Left colon (tissue), 2 donors: ENCODE results near the gene ARHGAP10. TPM values are rescaled to one million over a fixed set of nuclear protein-coding genes. Genes with fewer than 3 reads are reported as not detected.
"Not testable (repeated sequence)": the region's sequence is repeated elsewhere in the genome, so short reads cannot be mapped to it uniquely, and the experiment has no call there.

Experiments used
- ATAC-seq: fragments of 200-7000 bp; cut with Tn5 transposase; one replicate; pipeline ENCODE4 v1.9.1; 2020; ENCODE audit warnings: mild to moderate bottlenecking, moderate library complexity
- DNase-seq, 2 donors: peaks; one replicate each; pipeline ENCODE4 v3.0.0-alpha.2; 2020
- intact Hi-C, 2 donors: fragments of 100-400 bp; cut with DNase I in 1 of 2; cut with micrococcal nuclease in 1 of 2; formaldehyde crosslinking; loops; one replicate each; pipeline versions ENCODE4 v1.11.2 to v1.14.0; 2022; cut with DNase I, micrococcal nuclease
- total RNA-seq, 2 donors: library from RNA; stranded (reverse); fragmentation: NEBNext Ultra II Directional; extraction: Animal tissue kit (Norgen Biotek cat#: 25700); gene quantifications; one replicate each; pipeline ENCODE4 v1.2.1, GENCODE V29; 2021
- donor health status: DM: no; HTN: no; CAD: no.
- donor health status: DM: yes; HTN: yes; CAD: no.

ARHGAP10 gene
- total RNA-seq, 2 donors from 2014 or later, result 3.7 to 14.5 TPM

DNA sequence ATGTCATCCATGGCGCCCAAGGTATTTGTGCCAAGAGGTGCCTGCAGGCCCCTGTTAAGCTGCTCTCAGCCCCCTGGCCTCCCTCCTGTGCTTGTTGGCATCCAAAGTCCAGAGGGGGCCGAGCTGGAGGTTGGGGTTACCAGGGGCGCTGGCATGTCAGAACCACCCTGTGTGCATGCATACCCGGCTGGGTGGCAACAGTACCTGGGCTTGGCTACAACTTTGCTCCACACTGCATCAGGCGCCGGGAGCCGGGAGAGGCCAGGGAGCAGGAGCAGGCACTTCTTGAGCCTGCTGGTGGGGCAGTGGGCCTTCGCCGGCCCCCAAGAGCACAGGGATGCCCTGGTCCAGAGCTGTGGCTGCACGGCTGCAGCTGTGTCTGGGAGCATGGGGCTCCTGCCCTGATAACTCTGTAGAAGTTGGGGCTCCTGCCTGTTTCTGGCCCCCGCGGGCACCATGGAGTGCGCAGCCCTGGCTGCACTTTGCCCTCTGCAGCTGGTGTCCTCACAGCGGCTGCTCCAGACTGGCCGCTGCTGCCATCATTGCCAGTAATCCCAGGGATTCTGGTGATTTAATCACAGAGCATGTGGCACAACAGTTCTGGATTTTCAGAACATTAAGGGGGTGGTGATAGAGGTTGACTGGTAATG is 130.3 kb downstream of the ARHGAP10 start:
- ATAC-seq (no peak), DNase-seq (no peak)
- intact Hi-C loops, result no loop called here

DNA sequence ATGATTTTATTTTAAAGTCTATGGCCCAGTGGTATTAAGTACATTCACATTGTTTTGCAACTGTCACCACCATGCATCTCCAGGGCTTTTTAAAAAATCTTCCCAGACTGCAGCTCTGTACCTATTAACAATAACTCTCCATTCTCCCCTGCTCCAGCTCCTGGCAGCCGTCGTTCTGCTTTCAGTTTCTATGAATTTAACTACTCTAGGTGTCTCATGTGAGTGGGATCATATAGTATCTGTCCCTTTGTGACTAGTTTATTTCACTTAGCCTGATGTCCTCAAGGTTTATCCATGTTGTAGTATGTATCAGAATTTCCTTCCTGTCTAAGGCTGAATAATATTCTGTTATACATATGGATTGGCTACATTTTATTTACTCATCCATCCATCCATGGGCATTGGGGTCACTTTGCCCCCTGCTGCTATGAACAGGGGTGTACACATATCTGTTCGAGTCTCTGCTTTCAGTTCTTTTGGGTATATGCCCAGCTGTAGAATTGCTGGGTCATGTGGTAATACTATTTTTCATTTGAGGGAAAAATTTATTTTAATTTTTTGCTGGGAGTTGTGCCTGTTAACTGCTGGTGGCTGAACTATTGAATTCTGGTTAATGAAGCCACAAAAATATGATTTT is 131.3 kb downstream of the ARHGAP10 start:
- DNase-seq, result no peak
- intact Hi-C loops, result no loop called here
- ATAC-seq, result no peak

DNA sequence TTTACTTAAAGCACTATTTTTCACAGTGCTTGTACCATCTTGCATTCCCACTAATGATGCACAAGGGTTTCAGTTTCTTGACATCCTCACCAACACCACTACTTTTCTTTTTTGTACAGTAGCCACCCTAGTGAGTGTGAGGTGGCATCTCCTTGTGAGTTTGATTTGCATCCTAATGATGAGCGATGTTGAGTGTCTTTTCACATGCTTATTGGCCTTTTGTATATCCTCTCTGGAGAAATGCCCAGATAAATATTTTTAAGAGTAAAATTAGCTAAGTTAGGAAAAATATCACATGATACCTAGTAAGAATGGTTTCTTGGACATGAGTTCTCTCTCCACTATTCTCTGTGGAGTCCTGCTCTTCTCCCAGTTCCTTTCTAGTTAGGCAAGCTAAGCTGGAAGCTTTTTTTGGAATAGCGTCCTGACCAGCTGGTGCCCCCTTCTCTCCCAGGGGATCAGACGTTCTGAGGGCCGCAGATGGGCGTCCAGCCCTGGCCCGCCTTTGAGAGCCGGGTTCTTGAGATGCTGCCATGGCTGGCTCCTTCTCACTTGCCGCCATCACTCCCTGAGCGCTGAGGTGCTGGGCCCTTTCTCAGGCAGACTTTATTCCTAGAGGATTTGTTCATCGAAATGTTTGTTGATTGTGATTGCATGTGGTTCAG is 132.1 kb downstream of the ARHGAP10 start:
- intact Hi-C loops, result no loop called here
- DNase-seq, result no peak
- no peak for ATAC-seq

DNA sequence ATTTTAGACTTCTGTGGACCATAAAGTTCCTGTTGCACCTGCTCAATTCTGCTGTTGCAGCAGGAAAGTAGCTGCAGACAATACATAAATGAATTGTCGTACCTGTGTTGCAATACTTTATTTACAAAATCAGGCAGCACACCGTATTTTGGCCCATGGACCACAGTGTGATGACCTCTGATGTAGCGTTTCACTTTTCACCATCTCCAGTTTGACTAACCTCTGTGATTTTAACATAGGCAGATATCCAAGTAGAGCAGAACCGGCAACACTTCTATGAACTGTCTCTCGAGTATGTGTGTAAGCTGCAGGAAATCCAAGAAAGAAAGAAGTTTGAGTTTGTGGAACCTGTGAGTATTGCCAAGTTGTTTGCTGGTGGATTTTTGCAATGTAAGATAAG is 132.7 kb downstream of the ARHGAP10 start:
- intact Hi-C loops, result no loop called here

DNA sequence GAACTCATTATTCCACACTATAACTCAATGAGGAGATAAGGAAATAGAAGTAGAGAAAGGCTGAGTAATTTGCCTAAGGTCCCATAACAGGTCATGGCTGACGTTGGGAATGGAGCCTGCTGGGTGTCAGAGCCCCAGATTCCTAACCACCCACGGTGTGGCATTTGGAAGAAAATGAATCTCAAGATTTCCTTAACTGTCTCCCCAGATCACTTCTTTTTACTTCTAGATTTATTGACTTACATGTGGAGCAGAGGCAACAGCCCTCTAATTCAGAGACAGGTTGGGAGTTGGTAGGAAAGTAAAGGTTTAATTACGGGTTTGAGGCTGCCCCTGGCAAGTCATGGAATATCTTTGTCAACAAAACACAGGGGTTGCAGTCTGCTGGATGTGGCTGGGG is 134.0 kb downstream of the ARHGAP10 start:
- no peak for DNase-seq
- no peak for ATAC-seq
- intact Hi-C loops, result loop anchor here in 1 of 2 donors (2.0 kb wide), 1 partner anchor 157 kb away; no protein-coding TSS in a partner anchor

More for the DNA sequence above, 132.7 kb downstream of the ARHGAP10 start:
- DNase-seq (no peak), ATAC-seq (no peak)

DNA sequence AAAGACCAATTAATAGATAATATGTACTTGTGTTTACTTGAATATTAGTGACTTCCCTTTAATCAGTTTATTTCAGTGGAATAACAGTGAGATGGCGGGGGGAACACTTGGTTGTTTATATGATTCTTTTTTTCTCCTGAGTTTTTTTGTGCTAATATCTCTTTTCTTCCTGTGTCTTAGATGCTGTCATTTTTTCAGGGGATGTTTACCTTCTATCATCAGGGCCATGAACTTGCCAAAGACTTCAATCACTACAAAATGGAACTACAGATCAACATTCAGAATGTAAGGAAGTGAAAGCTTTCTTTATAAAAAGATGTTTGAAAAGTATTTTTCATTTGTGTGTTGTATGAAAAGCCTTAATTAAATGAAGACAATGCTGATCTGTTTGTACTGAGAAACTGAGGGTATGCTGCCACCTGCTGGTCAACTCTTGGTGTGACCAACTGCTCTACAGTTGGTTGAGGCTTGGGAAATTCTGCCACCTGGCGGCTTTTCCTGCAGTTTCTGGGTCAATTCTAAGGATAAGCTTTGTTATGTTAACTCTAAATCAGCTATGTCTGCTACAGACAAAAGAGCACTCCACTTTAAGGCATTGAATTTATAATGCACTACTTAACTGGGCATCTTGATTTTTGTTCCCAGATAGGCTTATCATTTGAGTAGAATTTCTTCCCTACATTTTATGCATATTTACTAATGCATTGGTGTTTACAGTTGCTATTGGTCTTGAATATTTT is 134.8 kb downstream of the ARHGAP10 start:
- ATAC-seq (peak; percentile 96), DNase-seq (peak; percentile 86 to 97)
- intact Hi-C loops, result loop anchor here in 1 of 2 donors (2.0 kb wide), 1 partner anchor 158 kb away; no protein-coding TSS in a partner anchor

DNA sequence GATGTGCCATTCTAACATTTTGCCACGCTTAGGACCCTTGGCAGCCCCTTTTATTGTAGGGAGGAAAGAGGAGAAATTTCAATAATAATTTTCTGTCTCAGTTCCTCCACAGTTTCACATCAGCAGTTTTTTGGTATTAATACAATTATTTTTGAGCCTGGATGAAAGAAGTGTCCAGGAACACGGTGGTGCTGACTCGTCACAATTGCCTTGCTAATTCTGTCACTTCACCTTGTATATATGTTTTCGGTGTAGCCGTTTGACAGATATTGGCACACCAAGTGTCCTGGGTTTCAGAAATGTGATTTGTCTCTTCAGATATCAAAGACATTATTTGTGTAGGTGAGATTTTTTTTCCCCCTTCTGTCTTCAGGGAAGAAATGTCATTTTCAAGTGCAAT is 142.2 kb downstream of the ARHGAP10 start:
- ATAC-seq (no peak), DNase-seq (no peak)
- intact Hi-C loops, result no loop called here

DNA sequence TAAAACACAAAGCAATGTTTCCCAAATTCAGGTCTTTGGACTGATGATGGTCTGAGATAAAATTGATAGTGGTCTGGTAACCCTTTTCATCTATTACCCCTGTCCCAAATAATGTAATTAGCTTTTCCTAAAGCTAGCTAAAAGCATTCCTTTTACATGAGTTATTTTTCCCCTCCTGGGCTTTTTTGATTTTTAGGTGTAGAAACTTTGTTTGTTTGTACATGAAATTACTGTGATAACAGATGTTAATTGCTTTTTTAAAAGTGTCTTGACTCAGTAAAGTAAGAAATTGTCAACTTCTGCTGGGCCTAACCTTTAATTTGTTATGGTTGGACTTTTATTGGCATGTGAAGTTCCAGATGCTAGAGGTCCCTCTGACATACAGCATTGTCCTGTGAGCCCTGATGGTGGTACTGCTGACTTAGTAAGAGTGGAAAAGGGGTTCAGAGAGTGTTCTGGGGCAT is 145.5 kb downstream of the ARHGAP10 start:
- ATAC-seq (no peak), DNase-seq (no peak)
- intact Hi-C loops, result no loop called here

DNA sequence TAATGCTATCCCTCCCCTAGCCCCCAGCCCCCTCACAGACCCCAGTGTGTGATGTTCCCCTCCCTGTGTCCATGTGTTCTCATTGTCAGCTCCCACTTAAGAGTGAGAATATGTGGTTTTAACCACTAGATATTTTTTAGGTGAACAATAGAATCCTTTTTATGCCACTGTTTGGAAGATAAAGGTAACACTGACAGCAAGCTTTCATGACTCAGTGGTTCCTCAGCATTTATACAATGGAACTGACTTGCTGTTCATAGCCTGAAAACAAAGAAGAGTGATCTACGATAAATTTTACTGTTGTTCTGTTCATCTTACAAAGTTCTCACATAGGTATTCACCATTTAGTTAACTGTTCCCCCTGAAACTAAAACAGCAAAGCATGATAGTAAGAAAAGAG is 147.8 kb downstream of the ARHGAP10 start:
- intact Hi-C loops, result no loop called here
- no peak for DNase-seq
- ATAC-seq, result no peak

DNA sequence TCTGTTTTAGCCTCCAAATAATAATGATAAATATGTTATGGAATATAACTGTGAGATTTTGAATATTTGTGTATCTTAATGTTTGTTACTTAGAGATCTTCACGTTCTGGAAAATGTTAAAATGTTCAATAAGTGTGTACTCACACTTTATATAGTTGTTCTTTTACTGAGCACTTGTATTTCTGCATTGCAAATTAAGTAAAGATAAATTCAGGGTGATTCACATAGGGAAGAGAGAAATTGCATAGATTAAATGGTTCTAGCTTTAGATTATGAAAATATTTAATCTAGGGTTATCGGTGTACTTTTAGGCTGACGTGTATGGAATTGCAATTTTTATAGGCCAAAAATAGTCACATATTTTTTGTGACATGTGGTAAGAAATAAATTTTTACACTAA is 148.6 kb downstream of the ARHGAP10 start:
- no peak for ATAC-seq

DNA sequence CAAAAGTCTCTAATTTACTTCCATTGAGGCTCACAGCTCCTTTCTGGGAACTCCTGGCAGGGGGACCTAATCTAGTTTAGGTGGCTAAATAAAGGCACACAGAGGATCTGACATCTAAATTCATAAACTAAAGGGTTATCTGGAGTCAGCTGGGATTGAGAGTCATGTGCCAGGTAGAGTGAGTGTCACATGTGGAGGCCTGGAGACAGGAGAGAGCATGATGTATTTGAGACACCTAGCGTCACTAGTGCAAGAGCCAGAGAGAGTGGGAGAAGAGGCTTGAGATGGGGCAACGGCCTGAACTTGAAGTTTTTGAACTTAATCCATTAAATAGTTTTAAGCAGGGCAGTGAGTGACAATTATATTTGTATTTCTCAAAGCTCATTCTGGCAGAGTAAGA is 152.6 kb downstream of the ARHGAP10 start:
- DNase-seq (no peak), ATAC-seq (no peak)
- intact Hi-C loops, result no loop called here

More for the DNA sequence above, 148.6 kb downstream of the ARHGAP10 start:
- intact Hi-C loops, result no loop called here
- no peak for DNase-seq

DNA sequence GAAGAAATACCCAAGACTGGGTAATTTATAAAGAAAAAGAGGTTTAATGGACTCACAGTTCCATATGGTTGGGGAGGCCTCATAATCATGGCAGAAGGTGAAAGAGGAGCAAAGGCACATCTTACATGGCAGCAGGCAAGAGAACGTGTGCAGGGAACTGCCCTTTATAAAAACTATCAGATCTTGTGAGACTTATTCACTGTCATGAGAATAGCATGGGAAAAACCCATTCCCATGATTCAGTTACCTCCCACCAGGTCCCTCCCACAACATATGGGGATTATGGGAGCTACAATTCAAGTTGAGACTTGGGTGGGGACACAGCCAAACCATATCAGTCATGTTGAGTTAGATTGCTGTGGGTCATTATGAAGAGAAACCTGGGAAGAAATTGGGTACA is 153.3 kb downstream of the ARHGAP10 start:
- DNase-seq, intact Hi-C loops, ATAC-seq: not testable (repeated sequence)

DNA sequence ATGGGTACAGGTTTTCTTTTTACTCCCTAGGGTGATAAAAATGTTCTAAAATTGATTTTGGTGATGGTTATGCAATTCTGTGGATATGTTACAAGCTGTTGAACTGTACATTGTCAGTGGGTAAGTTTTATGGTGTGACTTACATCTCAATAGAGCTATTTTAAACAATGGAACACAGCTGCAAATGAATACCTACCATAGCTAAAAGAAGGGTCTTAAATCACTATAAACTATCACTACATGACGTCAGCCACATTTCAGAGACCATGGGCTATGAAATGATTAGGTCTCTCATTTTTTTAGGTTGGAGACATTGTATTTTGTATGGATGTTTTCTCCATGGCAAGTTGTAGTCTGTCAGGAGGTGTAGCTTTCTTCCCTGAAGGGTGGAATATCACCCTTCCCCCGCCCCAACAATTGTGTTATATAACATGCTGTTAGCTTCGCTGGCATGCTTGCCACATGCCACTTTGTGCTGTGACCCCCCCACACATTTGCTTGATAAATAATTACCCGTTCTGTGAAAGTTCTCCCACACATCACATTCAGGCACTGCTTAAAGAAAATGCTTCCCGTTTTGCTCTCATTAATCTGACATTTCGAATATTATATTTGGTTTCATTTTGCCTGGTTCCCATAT is 159.7 kb downstream of the ARHGAP10 start:
- no peak for ATAC-seq
- intact Hi-C loops, result no loop called here
- DNase-seq, result no peak

DNA sequence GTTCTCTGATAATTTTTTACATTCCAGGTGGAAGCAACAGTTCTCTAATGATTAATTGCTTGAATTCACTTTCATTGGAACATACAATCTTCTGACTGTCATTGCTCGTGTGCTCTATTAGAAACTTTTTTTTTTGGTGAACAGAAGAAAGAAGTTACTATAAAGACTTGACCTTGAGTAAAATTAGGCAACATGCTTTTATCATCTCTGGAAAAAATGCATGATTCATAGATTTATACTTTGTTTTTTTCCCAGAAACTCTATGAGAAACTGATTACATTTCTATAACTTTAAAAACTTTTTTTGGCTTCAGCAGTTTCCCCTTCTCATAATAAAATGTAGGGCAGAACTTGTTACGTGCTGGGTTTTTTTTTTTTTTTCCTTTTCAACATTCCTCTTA is 167.6 kb downstream of the ARHGAP10 start:
- ATAC-seq (no peak), DNase-seq (no peak)
- intact Hi-C loops, result no loop called here

DNA sequence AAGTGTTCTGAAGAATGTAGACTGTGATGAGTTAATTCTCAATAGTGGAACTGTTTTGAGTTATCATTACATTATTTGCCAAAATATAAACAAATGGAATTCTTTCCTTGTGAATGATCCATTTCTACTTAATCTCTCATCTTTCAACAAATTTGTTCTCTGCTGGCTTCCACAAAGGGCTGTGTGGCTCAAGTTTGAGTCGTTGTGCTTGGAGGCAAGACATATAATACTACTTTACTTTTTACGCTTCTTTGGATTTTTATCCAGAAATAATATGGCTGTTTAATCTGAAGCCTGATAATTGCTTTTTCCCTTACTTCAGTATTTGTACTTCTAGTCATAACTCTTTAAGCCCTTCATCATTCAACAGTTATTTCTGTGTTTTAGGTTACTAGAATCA is 169.5 kb downstream of the ARHGAP10 start:
- DNase-seq, result no peak
- intact Hi-C loops, result no loop called here
- ATAC-seq, result no peak

DNA sequence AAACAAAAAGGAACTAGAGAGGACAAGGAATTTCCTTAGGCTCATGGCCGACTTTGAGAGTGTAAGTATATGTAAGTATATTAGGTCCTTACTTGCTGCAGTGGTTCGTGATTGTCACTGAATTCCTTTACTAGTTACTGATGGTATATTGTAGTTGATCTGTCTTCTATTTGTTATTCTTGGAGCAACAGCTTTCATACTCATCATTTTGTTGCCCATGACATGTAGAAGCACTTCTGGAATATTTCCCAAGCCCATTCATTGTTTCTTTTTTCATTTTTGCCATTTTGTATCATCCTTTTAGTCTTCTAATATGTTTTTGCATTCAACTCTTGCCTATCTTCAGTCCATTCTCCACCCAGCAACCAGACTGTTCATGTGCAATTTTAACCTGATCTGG is 170.0 kb downstream of the ARHGAP10 start:
- intact Hi-C loops, result no loop called here
- ATAC-seq (no peak), DNase-seq (no peak)

DNA sequence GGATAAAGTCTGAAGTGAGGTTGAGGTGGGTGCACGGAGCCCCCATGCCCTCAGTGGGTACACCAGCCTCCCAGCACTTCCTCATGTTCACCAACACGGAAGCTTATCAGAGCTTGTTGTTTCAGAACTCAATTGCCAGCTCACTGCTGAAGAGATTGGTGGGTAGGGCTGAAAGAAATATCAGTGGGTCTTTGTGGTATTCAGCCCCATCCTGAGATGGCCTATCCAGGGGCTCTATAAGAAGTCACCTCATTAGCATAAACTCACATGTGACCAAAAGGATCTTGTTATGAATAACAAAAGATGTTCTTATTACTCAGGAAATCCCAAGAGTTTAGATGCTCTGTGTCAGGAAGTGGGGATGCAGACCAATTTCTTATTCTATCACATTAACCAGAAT is 177.3 kb downstream of the ARHGAP10 start:
- intact Hi-C loops, result no loop called here
- ATAC-seq (no peak), DNase-seq (no peak)

DNA sequence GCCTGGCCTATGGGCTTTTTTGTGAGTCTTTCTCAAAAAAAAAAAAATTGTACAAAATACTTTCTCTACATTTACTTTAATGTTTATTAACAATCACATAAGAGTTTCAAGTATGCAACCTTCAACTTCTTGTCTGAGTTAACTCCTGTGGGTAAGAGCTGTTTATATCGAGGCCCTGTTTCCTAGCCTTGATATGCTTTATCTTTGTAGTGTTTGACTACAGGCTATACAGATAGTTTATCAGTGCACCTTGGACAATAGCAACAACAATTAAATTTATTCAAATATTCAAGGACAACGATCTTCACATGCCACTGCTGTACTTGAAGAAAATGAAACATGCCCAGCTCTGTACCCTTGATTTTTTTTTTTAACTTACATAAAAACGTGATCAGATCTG is 178.4 kb downstream of the ARHGAP10 start:
- intact Hi-C loops, result no loop called here
- ATAC-seq, result no peak

DNA sequence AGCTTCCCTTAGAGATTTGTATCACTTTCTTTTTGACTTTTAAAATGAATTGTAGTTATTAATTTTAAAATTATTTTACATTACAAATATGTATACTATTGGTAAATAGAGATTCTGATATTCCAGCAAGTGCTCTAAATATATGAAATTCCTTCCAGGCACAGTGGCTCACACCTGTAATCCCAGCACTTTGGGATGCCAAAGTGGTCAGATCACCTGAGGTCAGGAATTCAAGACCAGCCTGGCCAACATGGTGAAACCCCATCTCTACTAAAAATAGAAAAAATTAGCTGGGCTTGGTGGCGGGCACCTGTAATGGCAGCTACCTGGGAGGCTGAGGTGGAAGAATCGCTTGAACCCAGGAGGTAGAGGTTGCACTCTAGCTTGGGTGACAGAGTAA is 180.2 kb downstream of the ARHGAP10 start:
- DNase-seq, intact Hi-C loops, ATAC-seq: not testable (repeated sequence)

More for the DNA sequence above, 178.4 kb downstream of the ARHGAP10 start:
- DNase-seq, result no peak
